Measurements from ENCODE around the gene RENBP. TPM values are rescaled to one million over a fixed set of nuclear protein-coding genes. Genes with fewer than 3 reads are reported as not detected.

RENBP gene
- total RNA-seq, 1 donor from 2014 or later: 7.2 TPM

GRCh38 chrX:153960786-153961185 is 16.3 kb upstream of the RENBP start:
- H3K4me3 Mint-ChIP-seq: no peak overlapping the region
- H3K36me3 Mint-ChIP-seq: peaks cover 26% of the 10 kb centered on the region
- no peak for DNase-seq (ENCODE audit: low spot score in 2 of 2, unreplicated experiment in 2 of 2)
- H3K4me1 Mint-ChIP-seq: no peaks in the 10 kb centered on the region
- no peaks in the 10 kb centered on the region for H3K9me3 Mint-ChIP-seq
- no peak overlapping the region for H3K27ac Mint-ChIP-seq
- TF ChIP-seq CTCF (IDR thresholded peaks at IDR 0.05; ENCODE audit: unreplicated experiment): no peak
- no peaks in the 10 kb centered on the region for H3K27me3 Mint-ChIP-seq (ENCODE audit: low read depth)

DNA sequence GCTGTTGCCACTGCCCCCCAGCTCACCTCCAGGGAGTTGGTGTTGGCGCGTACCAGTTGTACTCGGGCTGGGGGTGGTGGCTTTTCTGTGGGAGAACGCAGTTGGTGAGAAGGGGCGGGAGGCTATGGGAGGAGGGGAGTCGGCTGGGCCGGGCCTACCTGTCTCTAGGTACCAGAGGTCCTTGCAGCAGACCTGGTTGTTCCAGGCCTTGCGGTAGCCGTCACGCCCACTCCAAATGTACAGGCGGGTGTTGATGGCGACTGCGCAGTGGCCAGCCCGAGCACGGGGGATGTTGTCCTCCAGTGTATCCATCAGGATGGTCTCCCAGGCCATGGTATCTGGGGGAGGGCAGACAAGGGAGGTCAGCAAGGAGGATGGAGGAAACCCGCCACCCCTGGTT is 15.6 kb upstream of the RENBP start:
- Mint-ChIP-seq H3K36me3 (peaks cover 27% of the 10 kb centered on the region), H3K9me3 (no peaks in the 10 kb centered on the region), H3K4me1 (no peaks in the 10 kb centered on the region), H3K27ac (no peak overlapping the region), H3K27me3 (ENCODE audit: low read depth) (no peaks in the 10 kb centered on the region), H3K4me3 (no peak overlapping the region)
- no peak for TF ChIP-seq CTCF (IDR thresholded peaks at IDR 0.05; ENCODE audit: unreplicated experiment)
- DNase-seq (ENCODE audit: low spot score in 2 of 2, unreplicated experiment in 2 of 2): no peak

- Mint-ChIP-seq H3K36me3 (peaks cover 27% of the 10 kb centered on the region), H3K27me3 (ENCODE audit: low read depth) (no peaks in the 10 kb centered on the region)
These were observed 15.2 kb upstream of the RENBP start for GRCh38 chrX:153959649-153960048.

GRCh38 chrX:153958605-153959004 is 14.2 kb upstream of the RENBP start:
- H3K9me3 Mint-ChIP-seq: no peaks in the 10 kb centered on the region
- H3K27ac Mint-ChIP-seq: no peak overlapping the region
- H3K4me1 Mint-ChIP-seq: no peaks in the 10 kb centered on the region
- DNase-seq (ENCODE audit: low spot score in 2 of 2, unreplicated experiment in 2 of 2): no peak
- H3K27me3 Mint-ChIP-seq (ENCODE audit: low read depth): no peaks in the 10 kb centered on the region
- H3K36me3 Mint-ChIP-seq: peaks cover 34% of the 10 kb centered on the region
- H3K4me3 Mint-ChIP-seq: no peak overlapping the region
- TF ChIP-seq CTCF (IDR thresholded peaks at IDR 0.05; ENCODE audit: unreplicated experiment): no peak

More at GRCh38 chrX:153959649-153960048, 15.2 kb upstream of the RENBP start:
- no peak overlapping the region for H3K27ac Mint-ChIP-seq
- H3K9me3 Mint-ChIP-seq: no peaks in the 10 kb centered on the region
- no peak for TF ChIP-seq CTCF (IDR thresholded peaks at IDR 0.05; ENCODE audit: unreplicated experiment)
- no peaks in the 10 kb centered on the region for H3K4me1 Mint-ChIP-seq
- no peak for DNase-seq (ENCODE audit: low spot score in 2 of 2, unreplicated experiment in 2 of 2)
- H3K4me3 Mint-ChIP-seq: no peak overlapping the region

DNA sequence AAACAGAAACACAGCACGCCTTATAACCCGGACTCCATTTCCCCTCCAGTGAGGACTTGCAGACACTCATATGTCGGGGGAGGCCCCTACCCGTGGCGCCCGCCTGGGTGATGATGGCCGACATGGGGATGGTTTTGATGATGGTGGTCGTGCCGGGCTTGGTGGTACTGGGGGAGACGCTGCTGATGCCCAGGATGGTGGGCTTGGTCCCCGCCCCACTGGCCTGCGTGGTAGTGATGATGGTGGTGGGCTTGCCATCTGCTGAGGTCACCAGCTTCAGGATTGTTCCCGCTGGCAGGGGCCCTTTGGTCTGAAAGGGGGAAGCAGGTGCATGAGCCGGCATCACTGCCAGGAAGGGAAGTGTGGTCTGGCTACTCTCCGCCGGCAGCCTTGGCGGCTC is 12.8 kb upstream of the RENBP start:
- Mint-ChIP-seq H3K36me3 (peaks cover 30% of the 10 kb centered on the region), H3K27ac (no peak overlapping the region), H3K9me3 (no peaks in the 10 kb centered on the region), H3K4me3 (no peak overlapping the region), H3K4me1 (no peaks in the 10 kb centered on the region), H3K27me3 (ENCODE audit: low read depth) (no peaks in the 10 kb centered on the region)
- TF ChIP-seq CTCF (IDR thresholded peaks at IDR 0.05; ENCODE audit: unreplicated experiment): no peak
- no peak for DNase-seq (ENCODE audit: low spot score in 2 of 2, unreplicated experiment in 2 of 2)
